T-cell (primary cell): ENCODE measurements around the gene CDC42SE2. TPM values are rescaled to one million over a fixed set of nuclear protein-coding genes. Genes with fewer than 3 reads are reported as not detected.

Source experiments
- ATAC-seq, 4 experiments: fragments of 200-7000 bp in 3 of 4; fragments of 150-1000 bp in 1 of 4; cut with Tn5 transposase; replicated peaks in 1 of 4; 1 replicate in 3 of 4; 2 replicates in 1 of 4; pipeline ENCODE4 v1.10.0; 2021; ENCODE audit warnings: moderate library complexity in 3 of 4, mild to moderate bottlenecking in 2 of 4, moderate number of reproducible peaks in 1 of 4
- CTCF ChIA-PET, 2 donors: fragments of 300-600 bp; sonication (Branson Sonifier 250); formaldehyde crosslinking; loops; one replicate each; lab custom pipeline; 2022; ENCODE audit warnings: antibody characterized with exemption in 2 of 2; lab: Charles Lee
- POLR2A ChIA-PET, 2 donors: fragments of 300-600 bp; sonication (Branson Sonifier 250); formaldehyde crosslinking; loops; one replicate each; lab custom pipeline; 2022; ENCODE audit warnings: antibody characterized with exemption in 2 of 2; lab: Charles Lee
- DNase-seq, 35 experiments: peaks; one replicate each; pipeline versions ENCODE4 v3.0.0 to v3.0.0-alpha.2; 2013 to 2023
- H3K27ac ChIP-seq: one replicate; pipeline ENCODE4 v1.5.1; 2013; ENCODE audit warnings: low read length
- H3K27me3 ChIP-seq, 2 experiments: replicated peaks in 1 of 2; 1 replicate in 1 of 2; 2 replicates in 1 of 2; pipeline versions ENCODE4 v1.6.1 to v1.7.0; 2013; ENCODE audit warnings: low read length in 1 of 2, mixed read lengths in 1 of 2; ENCODE audit not compliant: control insufficient read depth in 2 of 2, insufficient read depth in 2 of 2; ENCODE audit errors: extremely low read depth in 1 of 2
- H3K36me3 ChIP-seq, 2 donors: 1 replicate in 1 of 2; 2 replicates in 1 of 2; pipeline versions ENCODE4 v1.6.1 to v1.7.0; 2013; ENCODE audit warnings: low read length in 1 of 2; ENCODE audit not compliant: control insufficient read depth in 2 of 2, insufficient read depth in 1 of 2; ENCODE audit errors: extremely low read depth in 1 of 2
- H3K4me1 ChIP-seq, 2 experiments: 1 replicate in 1 of 2; 2 replicates in 1 of 2; pipeline versions ENCODE4 v1.6.1 to v1.7.0; 2013; ENCODE audit warnings: low read length in 2 of 2, mixed read lengths in 1 of 2; ENCODE audit not compliant: insufficient read depth in 2 of 2, control insufficient read depth in 1 of 2; ENCODE audit errors: extremely low read depth in 1 of 2
- H3K4me3 ChIP-seq, 2 donors: 1 replicate in 1 of 2; 2 replicates in 1 of 2; pipeline versions ENCODE4 v1.5.1 to v1.7.0; 2013; ENCODE audit warnings: mild to moderate bottlenecking in 2 of 2, low read length in 1 of 2, moderate library complexity in 1 of 2; ENCODE audit not compliant: control insufficient read depth in 1 of 2; ENCODE audit errors: extremely low read depth in 1 of 2
- H3K9me3 ChIP-seq: 2 replicates; pipeline ENCODE4 v1.7.0; 2013
- H3K27ac Mint-ChIP-seq, 2 donors: one replicate each; pipeline ENCODE4 v1.8.0; 2020 to 2021; ENCODE audit warnings: mild to moderate bottlenecking in 2 of 2, mixed read lengths in 2 of 2
- H3K27me3 Mint-ChIP-seq, 2 donors: one replicate each; pipeline ENCODE4 v1.8.0; 2021 to 2022; ENCODE audit warnings: mixed read lengths in 2 of 2
- H3K36me3 Mint-ChIP-seq: one replicate; pipeline ENCODE4 v1.8.0; 2021; ENCODE audit warnings: mixed read lengths
- H3K4me1 Mint-ChIP-seq, 3 donors: one replicate each; pipeline ENCODE4 v1.8.0; 2020 to 2022; ENCODE audit warnings: mixed read lengths in 3 of 3, mild to moderate bottlenecking in 1 of 3
- H3K4me3 Mint-ChIP-seq, 3 donors: one replicate each; pipeline ENCODE4 v1.8.0; 2020 to 2022; ENCODE audit warnings: mild to moderate bottlenecking in 3 of 3, mixed read lengths in 3 of 3, moderate library complexity in 3 of 3
- H3K9me3 Mint-ChIP-seq, 3 donors: one replicate each; pipeline ENCODE4 v1.8.0; 2020 to 2022; ENCODE audit warnings: mixed read lengths in 3 of 3
- WGBS: methylation state at CpG from one replicate; pipeline ENCODE4 v1.1.5; 2013; ENCODE audit warnings: missing lambda C conversion rate; ENCODE audit not compliant: insufficient coverage; 5-methylcytosine and 5-hydroxymethylcytosine counted together
- total RNA-seq, 35 experiments: library from RNA in 6 of 35; stranded (reverse) in 6 of 35; fragments of 120-200 nt in 1 of 35; gene quantifications; one replicate each; pipeline versions ENCODE4 v1.2.1 to v1.2.4 and lab custom pipeline; 2013 to 2026

CDC42SE2 gene
- total RNA-seq, 5 donors from 2014 or later (not counting 1 experiment from before 2014, with no cell fraction given) = 229 to 259 (median 238) TPM

DNA sequence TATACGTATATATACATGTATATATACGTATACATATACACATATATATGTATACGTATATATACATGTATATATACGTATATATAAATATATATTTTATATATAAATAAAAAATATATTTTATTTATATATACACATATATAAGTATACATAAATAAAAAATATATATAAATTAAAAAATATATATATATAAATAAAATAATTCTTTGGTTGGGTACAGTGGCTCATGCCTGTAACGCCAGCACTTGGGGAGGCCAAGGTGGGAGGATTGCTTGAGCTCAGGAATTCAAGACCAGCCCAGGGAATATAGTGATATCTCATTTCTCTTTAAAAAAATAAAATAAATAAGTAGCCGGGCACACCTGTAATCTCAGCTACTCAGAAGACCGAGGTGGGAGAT, 155.0 kb downstream of the CDC42SE2 start:
- Histone ChIP-seq H3K4me3 (no peak overlapping the region), H3K9me3 (no peaks in the 10 kb centered on the region), H3K4me1 (peaks cover 9 to 10% of the 10 kb centered on the region in 2 experiments), H3K36me3 (peaks cover 0 to 20% of the 10 kb centered on the region in 2 donors), H3K27me3 (no peaks in the 10 kb centered on the region), H3K27ac (no peak overlapping the region)
- no CpG with 5 or more reads among the region's 7 CpGs for WGBS
- Mint-ChIP-seq H3K4me1 (peaks cover 38 to 49% (median 43%) of the 10 kb centered on the region in 3 donors), H3K27me3 (no peaks in the 10 kb centered on the region), H3K27ac (no peak overlapping the region), H3K9me3 (no peaks in the 10 kb centered on the region), H3K36me3 (peaks cover 19% of the 10 kb centered on the region), H3K4me3 (no peak overlapping the region)
- DNase-seq (no peak), ATAC-seq (no peak)
- ChIA-PET POLR2A (interaction anchor here in 1 of 2 donors (1.1 kb wide), 1 partner anchor 23 kb away, joined by 8 read pairs; no protein-coding TSS in a partner anchor), CTCF (interaction anchor here (0.6 to 2.2 kb wide), 9 partner anchors 11 to 548 kb away, joined by 3 to 11 read pairs (median 4); no protein-coding TSS in a partner anchor)

DNA sequence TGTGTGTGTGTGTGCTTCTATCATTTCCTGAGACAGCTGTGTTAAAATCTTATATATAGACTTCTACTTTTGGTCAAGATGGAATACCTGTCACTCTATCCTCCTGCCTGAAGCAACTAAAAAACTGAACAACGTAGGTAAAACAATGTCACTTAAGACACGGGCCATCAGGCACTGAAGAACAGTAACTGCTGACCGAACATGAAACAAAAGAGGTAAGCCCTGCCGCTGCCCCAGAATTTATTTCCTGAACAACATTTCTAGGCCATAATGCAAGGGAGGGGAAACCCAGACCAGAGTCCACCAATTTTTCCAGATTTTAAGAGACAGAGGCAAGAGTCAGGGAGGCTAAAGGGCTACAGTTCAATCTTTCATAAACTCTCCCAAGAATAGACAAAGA, 156.0 kb downstream of the CDC42SE2 start:
- H3K4me1 Mint-ChIP-seq = peaks cover 29 to 39% (median 34%) of the 10 kb centered on the region in 3 donors
- ATAC-seq (no peak), DNase-seq (no peak)
- no peaks in the 10 kb centered on the region for H3K9me3 ChIP-seq
- no peaks in the 10 kb centered on the region for H3K27me3 Mint-ChIP-seq
- H3K36me3 Mint-ChIP-seq = peaks cover 14% of the 10 kb centered on the region
- H3K36me3 ChIP-seq = peaks cover 0 to 24% of the 10 kb centered on the region in 2 donors
- H3K27ac Mint-ChIP-seq = peak overlapping the region; percentile 78 to 83
- peaks cover 2 to 3% of the 10 kb centered on the region in 2 experiments for H3K4me1 ChIP-seq
- peak overlapping the region; percentile 3 for H3K27ac ChIP-seq
- H3K9me3 Mint-ChIP-seq = no peaks in the 10 kb centered on the region
- H3K4me3 ChIP-seq = no peak overlapping the region
- ChIA-PET CTCF (interaction anchor here (0.6 to 2.2 kb wide), 9 partner anchors 38 to 549 kb away, joined by 3 to 11 read pairs (median 5); no protein-coding TSS in a partner anchor), POLR2A (no interaction called here)
- H3K4me3 Mint-ChIP-seq = no peak overlapping the region
- no peaks in the 10 kb centered on the region for H3K27me3 ChIP-seq
- WGBS = 49% methylated on average over 4 of the region's 4 CpGs

DNA sequence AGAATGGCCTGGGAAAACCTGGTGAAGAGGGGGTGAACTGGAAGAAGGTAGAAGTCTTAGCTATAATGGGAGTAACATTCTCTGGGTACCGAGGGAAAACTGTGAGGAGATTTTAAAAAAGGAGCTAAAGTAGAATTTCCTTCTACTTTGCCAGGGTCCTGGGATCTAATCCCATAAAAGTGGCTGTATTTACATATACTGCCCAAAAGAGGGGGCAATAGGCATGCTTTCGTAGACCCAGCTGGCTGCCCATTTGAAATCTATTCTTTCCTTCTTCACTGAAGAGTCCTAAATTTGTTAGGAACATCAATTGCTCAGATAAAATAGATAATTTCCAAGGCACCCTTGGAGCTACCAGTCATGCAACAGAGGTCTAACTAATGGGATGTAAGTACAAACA, 159.2 kb downstream of the CDC42SE2 start:
- no peaks in the 10 kb centered on the region for H3K9me3 Mint-ChIP-seq
- WGBS = 100% methylated on average over 1 of the region's 2 CpGs
- no peaks in the 10 kb centered on the region for H3K27me3 ChIP-seq
- H3K9me3 ChIP-seq = no peaks in the 10 kb centered on the region
- no peaks in the 10 kb centered on the region for H3K4me1 ChIP-seq
- ChIA-PET CTCF (interaction anchor here (0.6 to 2.2 kb wide), 4 partner anchors 9 to 1312 kb away, joined by 3 to 7 read pairs (median 3); no protein-coding TSS in a partner anchor), POLR2A (interaction anchor here in 1 of 2 donors (0.9 to 1.1 kb wide), 3 partner anchors 9 to 35 kb away, joined by 3 to 4 read pairs (median 3); no protein-coding TSS in a partner anchor)
- H3K4me3 Mint-ChIP-seq = no peak overlapping the region
- H3K4me3 ChIP-seq = no peak overlapping the region
- H3K27me3 Mint-ChIP-seq = no peaks in the 10 kb centered on the region
- ATAC-seq (no peak), DNase-seq (no peak)
- H3K36me3 Mint-ChIP-seq = peaks cover 29% of the 10 kb centered on the region
- H3K27ac ChIP-seq = no peak overlapping the region
- peaks cover 11 to 52% of the 10 kb centered on the region in 2 donors for H3K36me3 ChIP-seq
- peaks cover 9 to 25% (median 22%) of the 10 kb centered on the region in 3 donors for H3K4me1 Mint-ChIP-seq
- H3K27ac Mint-ChIP-seq = peak overlapping the region; percentile 66 to 76

DNA sequence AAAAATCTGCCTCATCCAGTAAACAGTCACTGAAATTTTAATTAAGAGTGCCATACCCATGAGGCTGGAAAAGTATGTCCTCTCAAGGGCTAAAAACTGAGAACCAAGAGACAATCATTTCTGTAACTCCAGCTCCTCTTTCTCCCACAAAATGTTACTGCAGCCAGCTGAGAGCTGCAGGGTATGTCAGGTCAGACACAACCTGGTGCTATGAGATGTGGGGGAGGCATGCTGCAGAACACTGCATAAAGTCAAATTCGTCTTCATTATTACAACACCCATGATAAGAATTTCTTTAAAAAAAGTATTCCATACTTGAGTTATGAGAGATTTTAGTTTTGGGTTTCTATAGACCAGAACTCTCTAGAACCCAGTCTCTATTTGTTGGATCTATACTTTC, 162.2 kb downstream of the CDC42SE2 start:
- no peaks in the 10 kb centered on the region for H3K9me3 ChIP-seq
- Mint-ChIP-seq H3K27ac (peak overlapping the region in 1 of 2 donors; percentile 89), H3K4me1 (peaks cover 12 to 19% (median 13%) of the 10 kb centered on the region in 3 donors), H3K9me3 (no peaks in the 10 kb centered on the region), H3K36me3 (peaks cover 44% of the 10 kb centered on the region), H3K27me3 (no peaks in the 10 kb centered on the region), H3K4me3 (no peak overlapping the region)
- POLR2A ChIA-PET = interaction anchor here in 1 of 2 donors (0.5 to 0.7 kb wide), 2 partner anchors 15 to 84 kb away, joined by 4 to 10 read pairs; no protein-coding TSS in a partner anchor
- DNase-seq (no peak), ATAC-seq (no peak)
- no peak overlapping the region for H3K4me3 ChIP-seq
- no peaks in the 10 kb centered on the region for H3K27me3 ChIP-seq
- WGBS = no CpG with 5 or more reads among the region's 1 CpG
- no peaks in the 10 kb centered on the region for H3K4me1 ChIP-seq
- H3K36me3 ChIP-seq = peaks cover 23 to 77% of the 10 kb centered on the region in 2 donors
- CTCF ChIA-PET = no interaction called here
- H3K27ac ChIP-seq = no peak overlapping the region

DNA sequence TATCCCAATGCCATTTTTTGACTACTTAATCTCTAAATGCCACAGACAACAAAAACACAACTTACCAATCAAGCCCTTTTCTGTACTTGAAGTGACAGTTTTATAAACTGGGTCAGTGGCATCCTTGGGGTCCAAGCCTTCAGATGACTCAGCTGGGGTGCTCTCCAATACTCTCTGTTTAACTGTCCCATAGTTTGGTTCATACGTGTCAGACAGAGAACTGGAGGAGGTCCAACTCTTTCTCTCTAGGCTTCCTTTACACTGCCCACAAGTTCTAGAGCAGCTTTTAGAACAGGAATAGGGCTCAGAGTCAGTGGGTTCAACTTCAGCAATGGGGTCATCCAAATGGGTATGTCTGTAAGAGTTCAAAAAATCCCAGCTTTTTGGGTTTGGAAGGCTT, 166.9 kb downstream of the CDC42SE2 start:
- Histone ChIP-seq H3K9me3 (no peaks in the 10 kb centered on the region), H3K27ac (no peak overlapping the region), H3K4me3 (no peak overlapping the region), H3K27me3 (no peaks in the 10 kb centered on the region), H3K36me3 (peaks cover 23 to 93% of the 10 kb centered on the region in 2 donors), H3K4me1 (no peaks in the 10 kb centered on the region)
- Mint-ChIP-seq H3K9me3 (no peaks in the 10 kb centered on the region), H3K27ac (peak overlapping the region in 1 of 2 donors; percentile 18), H3K4me1 (peaks cover 7 to 11% (median 10%) of the 10 kb centered on the region in 3 donors), H3K36me3 (peaks cover 68% of the 10 kb centered on the region), H3K4me3 (no peak overlapping the region), H3K27me3 (no peaks in the 10 kb centered on the region)
- DNase-seq (no peak), ATAC-seq (no peak)
- ChIA-PET CTCF (interaction anchor here (0.6 to 0.7 kb wide), 2 partner anchors 9 to 1878 kb away, joined by 3 read pairs; no protein-coding TSS in a partner anchor), POLR2A (interaction anchor here in 1 of 2 donors (1.2 kb wide), 1 partner anchor 15 kb away, joined by 7 read pairs; no protein-coding TSS in a partner anchor)
- WGBS = 86% methylated on average over 1 of the region's 1 CpG

DNA sequence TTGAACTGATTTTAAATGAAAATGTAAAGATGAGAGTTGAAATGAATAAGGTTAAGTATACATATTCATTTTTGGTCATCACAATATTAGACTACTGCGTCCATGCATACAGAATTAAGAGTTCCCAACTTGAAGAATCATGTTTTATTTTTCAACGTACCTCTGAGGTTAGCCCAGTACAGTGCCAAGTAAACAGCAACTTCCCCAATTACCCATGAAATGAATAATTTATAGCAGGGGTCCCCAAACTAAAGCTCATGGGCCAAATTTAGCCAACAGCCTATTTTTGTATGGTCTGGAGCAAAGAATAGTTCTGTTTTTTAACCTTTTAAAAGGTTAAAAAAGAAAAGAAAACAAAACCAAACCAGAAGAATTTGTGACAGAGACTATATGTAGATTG, 167.9 kb downstream of the CDC42SE2 start:
- ATAC-seq = no peak
- Mint-ChIP-seq H3K27ac (peak overlapping the region in 1 of 2 donors; percentile 66), H3K27me3 (no peaks in the 10 kb centered on the region), H3K4me3 (no peak overlapping the region), H3K9me3 (no peaks in the 10 kb centered on the region), H3K4me1 (peaks cover 6 to 10% (median 9%) of the 10 kb centered on the region in 3 donors), H3K36me3 (peaks cover 71% of the 10 kb centered on the region)
- Histone ChIP-seq H3K9me3 (no peaks in the 10 kb centered on the region), H3K36me3 (peaks cover 21 to 88% of the 10 kb centered on the region in 2 donors), H3K27ac (no peak overlapping the region), H3K27me3 (no peaks in the 10 kb centered on the region), H3K4me3 (no peak overlapping the region), H3K4me1 (no peaks in the 10 kb centered on the region)
- DNase-seq = no peak
- 100% methylated on average over 1 of the region's 2 CpGs for WGBS
- ChIA-PET CTCF (interaction anchor here in 1 of 2 donors (0.7 kb wide), 1 partner anchor 282 kb away, joined by 3 read pairs; no protein-coding TSS in a partner anchor), POLR2A (no interaction called here)
